ENCODE measurements around the gene DRC7. TPM values are rescaled to one million over a fixed set of nuclear protein-coding genes. Genes with fewer than 3 reads are reported as not detected.

DRC7 gene
- total RNA-seq, 1 donor from 2014 or later: 0.16 TPM

GRCh38 chr16:57695680-57696069 lies 1.1 kb downstream of the DRC7 start:
- Mint-ChIP-seq H3K4me1 (peaks cover 16% of the 10 kb centered on the region), H3K4me3 (no peak overlapping the region), H3K36me3 (ENCODE audit: low read depth) (no peaks in the 10 kb centered on the region), H3K27ac (ENCODE audit: unreplicated experiment) (no peak overlapping the region), H3K9me3 (no peaks in the 10 kb centered on the region), H3K27me3 (ENCODE audit: low read depth) (no peaks in the 10 kb centered on the region)
- no peak for TF ChIP-seq CTCF (conservative IDR thresholded peaks at IDR 0.05)
- no peak for DNase-seq (ENCODE audit: low read depth, low spot score)

- Mint-ChIP-seq H3K9me3 (no peaks in the 10 kb centered on the region), H3K4me3 (no peak overlapping the region), H3K27me3 (ENCODE audit: low read depth) (no peaks in the 10 kb centered on the region), H3K36me3 (ENCODE audit: low read depth) (no peaks in the 10 kb centered on the region), H3K27ac (ENCODE audit: unreplicated experiment) (no peak overlapping the region), H3K4me1 (peaks cover 21% of the 10 kb centered on the region)
- TF ChIP-seq CTCF (conservative IDR thresholded peaks at IDR 0.05): no peak
- DNase-seq (ENCODE audit: low read depth, low spot score): no peak
These were observed 1.6 kb downstream of the DRC7 start for GRCh38 chr16:57696240-57696639.

- no peaks in the 10 kb centered on the region for H3K36me3 Mint-ChIP-seq (ENCODE audit: low read depth)
- H3K9me3 Mint-ChIP-seq: no peaks in the 10 kb centered on the region
- DNase-seq (ENCODE audit: low read depth, low spot score): no peak
- H3K27me3 Mint-ChIP-seq (ENCODE audit: low read depth): no peaks in the 10 kb centered on the region
- H3K4me3 Mint-ChIP-seq: no peak overlapping the region
- TF ChIP-seq CTCF (conservative IDR thresholded peaks at IDR 0.05): no peak
- H3K27ac Mint-ChIP-seq (ENCODE audit: unreplicated experiment): peak overlapping the region; percentile 35
- peaks cover 31% of the 10 kb centered on the region for H3K4me1 Mint-ChIP-seq
These were observed 3.4 kb downstream of the DRC7 start for GRCh38 chr16:57697896-57698537.

GRCh38 chr16:57698812-57699405 lies 4.3 kb downstream of the DRC7 start:
- peaks cover 31% of the 10 kb centered on the region for H3K4me1 Mint-ChIP-seq
- DNase-seq (ENCODE audit: low read depth, low spot score): no peak
- H3K9me3 Mint-ChIP-seq: no peaks in the 10 kb centered on the region
- no peak for TF ChIP-seq CTCF (conservative IDR thresholded peaks at IDR 0.05)
- no peak overlapping the region for H3K27ac Mint-ChIP-seq (ENCODE audit: unreplicated experiment)
- H3K27me3 Mint-ChIP-seq (ENCODE audit: low read depth): no peaks in the 10 kb centered on the region
- H3K36me3 Mint-ChIP-seq (ENCODE audit: low read depth): no peaks in the 10 kb centered on the region
- no peak overlapping the region for H3K4me3 Mint-ChIP-seq

GRCh38 chr16:57699481-57699880 lies 4.9 kb downstream of the DRC7 start:
- H3K9me3 Mint-ChIP-seq: no peaks in the 10 kb centered on the region
- DNase-seq (ENCODE audit: low read depth, low spot score): no peak
- no peak overlapping the region for H3K4me3 Mint-ChIP-seq
- no peaks in the 10 kb centered on the region for H3K27me3 Mint-ChIP-seq (ENCODE audit: low read depth)
- H3K36me3 Mint-ChIP-seq (ENCODE audit: low read depth): no peaks in the 10 kb centered on the region
- no peak for TF ChIP-seq CTCF (conservative IDR thresholded peaks at IDR 0.05)
- H3K27ac Mint-ChIP-seq (ENCODE audit: unreplicated experiment): no peak overlapping the region
- H3K4me1 Mint-ChIP-seq: peaks cover 30% of the 10 kb centered on the region
